Endothelial cell of coronary artery (primary cell): ENCODE results near the gene GPRIN2. TPM values are rescaled to one million over a fixed set of nuclear protein-coding genes. Genes with fewer than 3 reads are reported as not detected.

Experiments
- total RNA-seq: library from RNA; depleted of rRNA; stranded (reverse); fragments of >200 nt; gene quantifications from 2 replicates; pipeline ENCODE4 v1.2.3, GENCODE V29; 2014

GPRIN2 gene
- total RNA-seq: not detected in 2 replicates

DNA sequence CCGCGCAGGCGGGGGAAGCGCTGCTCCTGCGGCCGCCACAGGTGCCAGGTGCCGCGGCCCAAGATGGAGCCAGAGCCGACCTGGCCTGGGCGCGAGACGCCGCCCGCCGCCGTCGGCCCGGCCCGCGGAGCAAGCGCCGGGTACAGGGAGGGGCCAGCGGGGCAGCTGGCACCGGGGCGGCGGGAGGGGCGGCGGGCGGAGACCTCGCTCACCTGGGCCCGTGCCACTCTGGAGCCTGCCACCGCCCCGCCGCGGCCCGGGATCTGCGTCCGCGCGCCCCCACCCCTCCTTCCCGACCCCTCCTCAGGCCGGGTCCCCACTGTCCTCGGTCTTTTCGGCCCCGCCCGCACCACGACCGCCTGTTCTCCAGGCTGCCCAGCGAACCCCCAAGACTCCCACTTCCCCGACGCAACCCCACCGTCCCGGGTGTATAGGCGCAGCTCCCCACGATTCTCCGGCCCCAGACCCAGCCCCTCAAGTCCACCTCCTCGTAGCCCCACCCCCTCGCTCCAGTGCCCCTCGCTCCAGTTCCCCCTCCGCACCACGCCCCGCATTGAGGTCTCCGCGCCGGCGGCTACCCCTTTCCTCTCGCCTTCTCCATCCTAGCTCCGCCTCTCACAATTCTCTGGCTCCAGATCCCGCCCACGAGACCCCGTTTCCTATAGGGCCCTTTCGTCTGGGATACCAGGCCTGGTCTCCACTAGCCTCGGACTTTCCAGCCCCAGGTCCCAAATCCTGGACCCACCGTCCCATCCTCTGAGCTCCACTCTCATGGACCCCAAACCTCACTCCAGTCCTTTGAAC, at the start of gene GPRIN2:
Gene GPRIN2, minus strand, starts transcription at position 144 of the 804 bp plus-strand sequence. CDS start 5,922 bp downstream, outside the sequence.

DNA sequence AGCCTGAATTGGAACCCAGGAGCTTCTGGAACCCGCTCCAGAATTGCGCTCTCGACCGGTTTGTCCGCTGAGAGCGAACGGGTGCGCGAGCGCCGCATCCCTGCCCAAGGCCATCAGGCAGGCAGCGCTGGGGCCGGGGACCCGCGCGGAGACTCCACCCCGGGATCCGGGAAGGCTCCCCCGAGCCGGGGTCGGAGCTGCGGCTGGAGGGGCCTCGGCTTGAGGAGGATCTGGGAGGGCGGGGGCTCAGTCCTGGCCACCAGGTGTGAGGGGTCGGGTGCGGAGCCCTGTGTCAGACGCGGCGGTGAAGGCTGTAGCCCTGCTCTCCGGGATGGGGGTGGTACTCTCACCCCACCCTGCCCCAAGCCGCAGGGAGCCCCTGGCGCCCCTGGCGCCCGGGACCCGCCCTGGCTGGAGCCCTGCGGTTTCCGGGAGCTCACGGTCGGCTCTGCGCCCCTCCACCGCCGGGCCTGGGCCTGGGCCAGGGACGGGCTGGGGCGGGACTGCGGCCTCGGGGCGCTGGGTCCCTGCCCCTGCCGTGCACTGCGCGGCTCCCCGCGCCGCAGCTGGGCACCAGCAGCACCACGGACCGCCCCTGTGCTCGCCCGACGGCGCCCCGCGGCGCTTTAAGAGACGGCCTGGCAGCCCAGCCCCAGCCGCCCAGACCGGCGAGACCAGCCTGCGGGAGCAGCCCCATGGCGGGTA, 22.2 kb upstream of the GPRIN2 start, which contains the start of gene SYT15:
Gene SYT15, plus strand, starts transcription at position 655 of the 705 bp plus-strand sequence. Its CDS starts 41 bp downstream, at position 696.

Other genes starting within 250 kb of the GPRIN2 start
- not detected in 2 replicates for gene ANXA8L1, start 180.9 kb downstream of the GPRIN2 start, total RNA-seq
- 0.19 TPM in 1 of 2 replicates, not detected in the other for gene NPY4R, start 90.7 kb downstream of the GPRIN2 start, total RNA-seq
- 0.09 and 0.56 TPM in 2 replicates for gene SYT15, start 22.5 kb upstream of the GPRIN2 start, total RNA-seq